Activated CD4-positive, alpha-beta T cell treated with anti-CD3 and anti-CD28 coated beads for 36 hours (primary cell): Measurements from ENCODE around the gene LRRC4C. TPM values are rescaled to one million over a fixed set of nuclear protein-coding genes. Genes with fewer than 3 reads are reported as not detected.

Experiments used
- ATAC-seq: fragments of 200-7000 bp; cut with Tn5 transposase; one replicate; pipeline ENCODE4 v1.10.0; 2021; ENCODE audit warnings: mild to moderate bottlenecking, moderate library complexity
- CTCF ChIA-PET: fragments of 350-600 bp; sonication (Branson Sonifier 250); formaldehyde crosslinking; loops from one replicate; lab custom pipeline; 2021; ENCODE audit warnings: antibody characterized with exemption; lab: Charles Lee
- POLR2A ChIA-PET: fragments of 350-600 bp; sonication (Branson Sonifier 250); formaldehyde crosslinking; loops from one replicate; lab custom pipeline; 2021; ENCODE audit warnings: antibody characterized with exemption, inconsistent platforms; lab: Charles Lee
- DNase-seq: peaks from one replicate; pipeline ENCODE4 v3.0.0-alpha.2; 2020
- H3K27ac Mint-ChIP-seq: one replicate; pipeline ENCODE4 v1.8.0; 2021; ENCODE audit warnings: mixed read lengths
- H3K27me3 Mint-ChIP-seq: one replicate; pipeline ENCODE4 v1.8.0; 2021; ENCODE audit warnings: mixed read lengths
- H3K36me3 Mint-ChIP-seq: one replicate; pipeline ENCODE4 v1.8.0; 2021; ENCODE audit warnings: low read depth, mixed read lengths
- H3K4me1 Mint-ChIP-seq: one replicate; pipeline ENCODE4 v1.8.0; 2021; ENCODE audit warnings: mixed read lengths
- H3K4me3 Mint-ChIP-seq: one replicate; pipeline ENCODE4 v1.8.0; 2021; ENCODE audit warnings: mild to moderate bottlenecking, moderate library complexity, mixed read lengths
- H3K9me3 Mint-ChIP-seq: one replicate; pipeline ENCODE4 v1.8.0; 2021; ENCODE audit warnings: low read depth, mixed read lengths
- intact Hi-C, 2 experiments: fragments of 100-400 bp; cut with DNase I in 1 of 2; cut with micrococcal nuclease in 1 of 2; formaldehyde crosslinking; loops; one replicate each; pipeline versions ENCODE4 v1.14.2 to v1.15.1; 2022 to 2024; cut with DNase I, micrococcal nuclease
- total RNA-seq, 2 experiments: library from RNA; stranded (reverse); gene quantifications; one replicate each; pipeline ENCODE4 v1.2.3, GENCODE V29; 2021

The LRRC4C gene
- total RNA-seq, 2 experiments from 2014 or later = not detected

GRCh38 chr11:40268551-40268950, 1190.9 kb downstream of the LRRC4C start:
- intact Hi-C loops = loop anchor here in 1 of 2 experiments (10.0 kb wide), 1 partner anchor 64 kb away; no protein-coding TSS in a partner anchor
- Mint-ChIP-seq H3K27ac (no peak overlapping the region), H3K9me3 (peaks cover 5% of the 10 kb centered on the region), H3K36me3 (no peaks in the 10 kb centered on the region), H3K27me3 (no peaks in the 10 kb centered on the region), H3K4me1 (no peaks in the 10 kb centered on the region), H3K4me3 (no peak overlapping the region)
- no peak for DNase-seq
- POLR2A ChIA-PET = no interaction called here
- ATAC-seq = no peak
- CTCF ChIA-PET = interaction anchor here (0.6 kb wide), 1 partner anchor 1263 kb away, joined by 3 read pairs; no protein-coding TSS in a partner anchor

- POLR2A ChIA-PET = no interaction called here
- H3K27me3 Mint-ChIP-seq = no peaks in the 10 kb centered on the region
- DNase-seq (no peak), ATAC-seq (no peak)
- H3K4me3 Mint-ChIP-seq = no peak overlapping the region
- CTCF ChIA-PET = interaction anchor here (1.2 kb wide), 1 partner anchor 38 kb away, joined by 4 read pairs; no protein-coding TSS in a partner anchor
- no peaks in the 10 kb centered on the region for H3K4me1 Mint-ChIP-seq
- H3K36me3 Mint-ChIP-seq = no peaks in the 10 kb centered on the region
- peaks cover 2% of the 10 kb centered on the region for H3K9me3 Mint-ChIP-seq
- H3K27ac Mint-ChIP-seq = no peak overlapping the region
- intact Hi-C loops = no loop called here
Observed at GRCh38 chr11:40255457-40255856, 1204.0 kb downstream of the LRRC4C start.

GRCh38 chr11:40253166-40253565, 1206.3 kb downstream of the LRRC4C start:
- Mint-ChIP-seq H3K27ac (no peak overlapping the region), H3K36me3 (no peaks in the 10 kb centered on the region), H3K27me3 (no peaks in the 10 kb centered on the region), H3K9me3 (peaks cover 6% of the 10 kb centered on the region), H3K4me1 (no peaks in the 10 kb centered on the region), H3K4me3 (no peak overlapping the region)
- CTCF ChIA-PET = no interaction called here
- POLR2A ChIA-PET = no interaction called here
- ATAC-seq (no peak), DNase-seq (no peak)
- intact Hi-C loops = no loop called here

- ATAC-seq (no peak), DNase-seq (no peak)
- no peak overlapping the region for H3K4me3 Mint-ChIP-seq
- peaks cover 9% of the 10 kb centered on the region for H3K9me3 Mint-ChIP-seq
- H3K27me3 Mint-ChIP-seq = no peaks in the 10 kb centered on the region
- ChIA-PET CTCF (no interaction called here), POLR2A (no interaction called here)
- H3K36me3 Mint-ChIP-seq = no peaks in the 10 kb centered on the region
- intact Hi-C loops = no loop called here
- no peaks in the 10 kb centered on the region for H3K4me1 Mint-ChIP-seq
- no peak overlapping the region for H3K27ac Mint-ChIP-seq
Observed at GRCh38 chr11:40252236-40252635, 1207.2 kb downstream of the LRRC4C start.

- no peaks in the 10 kb centered on the region for H3K27me3 Mint-ChIP-seq
- H3K4me1 Mint-ChIP-seq = no peaks in the 10 kb centered on the region
- CTCF ChIA-PET = no interaction called here
- ATAC-seq (no peak), DNase-seq (no peak)
- POLR2A ChIA-PET = no interaction called here
- intact Hi-C loops = no loop called here
- peaks cover 11% of the 10 kb centered on the region for H3K9me3 Mint-ChIP-seq
- H3K27ac Mint-ChIP-seq = no peak overlapping the region
- H3K36me3 Mint-ChIP-seq = no peaks in the 10 kb centered on the region
- H3K4me3 Mint-ChIP-seq = no peak overlapping the region
Observed at GRCh38 chr11:40246983-40247382, 1212.5 kb downstream of the LRRC4C start.

GRCh38 chr11:40241524-40242051, 1217.9 kb downstream of the LRRC4C start:
- ChIA-PET POLR2A (no interaction called here), CTCF (no interaction called here)
- Mint-ChIP-seq H3K4me3 (no peak overlapping the region), H3K9me3 (peaks cover 8% of the 10 kb centered on the region), H3K4me1 (no peaks in the 10 kb centered on the region), H3K27me3 (no peaks in the 10 kb centered on the region), H3K36me3 (no peaks in the 10 kb centered on the region), H3K27ac (no peak overlapping the region)
- no peak for DNase-seq
- intact Hi-C loops = no loop called here
- peak; percentile 33 for ATAC-seq

GRCh38 chr11:40240284-40240683, 1219.2 kb downstream of the LRRC4C start:
- POLR2A ChIA-PET = no interaction called here
- no peaks in the 10 kb centered on the region for H3K4me1 Mint-ChIP-seq
- H3K9me3 Mint-ChIP-seq = peaks cover 5% of the 10 kb centered on the region
- intact Hi-C loops = no loop called here
- no peak overlapping the region for H3K27ac Mint-ChIP-seq
- H3K4me3 Mint-ChIP-seq = no peak overlapping the region
- H3K36me3 Mint-ChIP-seq = no peaks in the 10 kb centered on the region
- no peaks in the 10 kb centered on the region for H3K27me3 Mint-ChIP-seq
- no peak for ATAC-seq
- no peak for DNase-seq
- CTCF ChIA-PET = no interaction called here

- ChIA-PET POLR2A (no interaction called here), CTCF (interaction anchor here (1.7 kb wide), 1 partner anchor 8 kb away, joined by 6 read pairs; no protein-coding TSS in a partner anchor)
- Mint-ChIP-seq H3K27ac (no peak overlapping the region), H3K36me3 (no peaks in the 10 kb centered on the region), H3K9me3 (peaks cover 7% of the 10 kb centered on the region), H3K27me3 (no peaks in the 10 kb centered on the region), H3K4me1 (no peaks in the 10 kb centered on the region), H3K4me3 (no peak overlapping the region)
- DNase-seq (no peak), ATAC-seq (no peak)
- intact Hi-C loops = no loop called here
Observed at GRCh38 chr11:40236526-40236925, 1222.9 kb downstream of the LRRC4C start.

- CTCF ChIA-PET = interaction anchor here (1.7 kb wide), 1 partner anchor 9 kb away, joined by 6 read pairs; no protein-coding TSS in a partner anchor
- Mint-ChIP-seq H3K4me1 (no peaks in the 10 kb centered on the region), H3K9me3 (peaks cover 7% of the 10 kb centered on the region), H3K4me3 (no peak overlapping the region), H3K36me3 (no peaks in the 10 kb centered on the region), H3K27me3 (no peaks in the 10 kb centered on the region), H3K27ac (no peak overlapping the region)
- ATAC-seq (no peak), DNase-seq (no peak)
- intact Hi-C loops = no loop called here
- POLR2A ChIA-PET = no interaction called here
Observed at GRCh38 chr11:40235841-40236240, 1223.6 kb downstream of the LRRC4C start.

GRCh38 chr11:40230821-40231220, 1228.6 kb downstream of the LRRC4C start:
- H3K27ac Mint-ChIP-seq = no peak overlapping the region
- CTCF ChIA-PET = no interaction called here
- POLR2A ChIA-PET = no interaction called here
- intact Hi-C loops = no loop called here
- no peaks in the 10 kb centered on the region for H3K27me3 Mint-ChIP-seq
- no peaks in the 10 kb centered on the region for H3K4me1 Mint-ChIP-seq
- no peaks in the 10 kb centered on the region for H3K36me3 Mint-ChIP-seq
- H3K4me3 Mint-ChIP-seq = no peak overlapping the region
- ATAC-seq (no peak), DNase-seq (no peak)
- peaks cover 6% of the 10 kb centered on the region for H3K9me3 Mint-ChIP-seq

- no peaks in the 10 kb centered on the region for H3K4me1 Mint-ChIP-seq
- H3K27me3 Mint-ChIP-seq = no peaks in the 10 kb centered on the region
- no peak for ATAC-seq
- ChIA-PET CTCF (interaction anchor here (0.8 kb wide), 1 partner anchor 19 kb away, joined by 3 read pairs; no protein-coding TSS in a partner anchor), POLR2A (no interaction called here)
- no peak overlapping the region for H3K4me3 Mint-ChIP-seq
- H3K9me3 Mint-ChIP-seq = peaks cover 6% of the 10 kb centered on the region
- intact Hi-C loops = loop anchor here in 1 of 2 experiments (5.0 kb wide), 1 partner anchor 296 kb away; no protein-coding TSS in a partner anchor
- no peak for DNase-seq
- no peaks in the 10 kb centered on the region for H3K36me3 Mint-ChIP-seq
- no peak overlapping the region for H3K27ac Mint-ChIP-seq
Observed at GRCh38 chr11:40228662-40229061, 1230.8 kb downstream of the LRRC4C start.

- ChIA-PET CTCF (no interaction called here), POLR2A (no interaction called here)
- H3K4me1 Mint-ChIP-seq = no peaks in the 10 kb centered on the region
- intact Hi-C loops = loop anchor here in 1 of 2 experiments (5.0 kb wide), 1 partner anchor 295 kb away; no protein-coding TSS in a partner anchor
- H3K27me3 Mint-ChIP-seq = no peaks in the 10 kb centered on the region
- ATAC-seq = no peak
- H3K36me3 Mint-ChIP-seq = no peaks in the 10 kb centered on the region
- no peak overlapping the region for H3K27ac Mint-ChIP-seq
- H3K9me3 Mint-ChIP-seq = peaks cover 6% of the 10 kb centered on the region
- H3K4me3 Mint-ChIP-seq = no peak overlapping the region
- no peak for DNase-seq
Observed at GRCh38 chr11:40227730-40228129, 1231.7 kb downstream of the LRRC4C start.
